NB4 (cell line): ENCODE data around the gene CFAP100.

Experiments
- DNase-seq: peaks from one replicate; pipeline ENCODE4 v3.0.0; 2010; ENCODE audit warnings: low read depth
- H3K4me3 ChIP-seq: one replicate; pipeline ENCODE4 v1.5.1; 2011; ENCODE audit warnings: mild to moderate bottlenecking, low read depth, low read length, moderate library complexity
- MYC ChIP-seq: IDR thresholded peaks from 2 replicates; pipeline ENCODE4 v1.6.1; 2011; ENCODE audit warnings: low read depth, low read length
- POLR2A ChIP-seq: IDR thresholded peaks from 2 replicates; pipeline ENCODE4 v1.6.1; 2011; ENCODE audit warnings: mild to moderate bottlenecking; ENCODE audit not compliant: insufficient read length; ENCODE audit errors: extremely low read depth
- TF ChIP-seq, protein P1 (sequence below): IDR thresholded peaks from one replicate; pipeline ENCODE4 v1.5.1; 2012; ENCODE audit warnings: low read depth, low read length
- TF ChIP-seq, protein P2 (sequence below): IDR thresholded peaks from 2 replicates; pipeline ENCODE4 v1.6.1; 2011; ENCODE audit warnings: low read depth, low read length

Gene CFAP100

GRCh38 chr3:126360046-126360713 is 34.5 kb upstream of the CFAP100 start:
- H3K4me3 ChIP-seq, result no peak overlapping the region
- DNase-seq, result no peak
- TF ChIP-seq, protein P1, sequence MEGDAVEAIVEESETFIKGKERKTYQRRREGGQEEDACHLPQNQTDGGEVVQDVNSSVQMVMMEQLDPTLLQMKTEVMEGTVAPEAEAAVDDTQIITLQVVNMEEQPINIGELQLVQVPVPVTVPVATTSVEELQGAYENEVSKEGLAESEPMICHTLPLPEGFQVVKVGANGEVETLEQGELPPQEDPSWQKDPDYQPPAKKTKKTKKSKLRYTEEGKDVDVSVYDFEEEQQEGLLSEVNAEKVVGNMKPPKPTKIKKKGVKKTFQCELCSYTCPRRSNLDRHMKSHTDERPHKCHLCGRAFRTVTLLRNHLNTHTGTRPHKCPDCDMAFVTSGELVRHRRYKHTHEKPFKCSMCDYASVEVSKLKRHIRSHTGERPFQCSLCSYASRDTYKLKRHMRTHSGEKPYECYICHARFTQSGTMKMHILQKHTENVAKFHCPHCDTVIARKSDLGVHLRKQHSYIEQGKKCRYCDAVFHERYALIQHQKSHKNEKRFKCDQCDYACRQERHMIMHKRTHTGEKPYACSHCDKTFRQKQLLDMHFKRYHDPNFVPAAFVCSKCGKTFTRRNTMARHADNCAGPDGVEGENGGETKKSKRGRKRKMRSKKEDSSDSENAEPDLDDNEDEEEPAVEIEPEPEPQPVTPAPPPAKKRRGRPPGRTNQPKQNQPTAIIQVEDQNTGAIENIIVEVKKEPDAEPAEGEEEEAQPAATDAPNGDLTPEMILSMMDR, result no peak

GRCh38 chr3:126360714-126361060 is 34.0 kb upstream of the CFAP100 start:
- TF ChIP-seq, protein P1, result no peak
- TF ChIP-seq MYC (no peak), POLR2A (no peak)
- TF ChIP-seq, protein P2, sequence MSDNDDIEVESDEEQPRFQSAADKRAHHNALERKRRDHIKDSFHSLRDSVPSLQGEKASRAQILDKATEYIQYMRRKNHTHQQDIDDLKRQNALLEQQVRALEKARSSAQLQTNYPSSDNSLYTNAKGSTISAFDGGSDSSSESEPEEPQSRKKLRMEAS, result no peak
- no peak for DNase-seq
- no peak overlapping the region for H3K4me3 ChIP-seq

DNA sequence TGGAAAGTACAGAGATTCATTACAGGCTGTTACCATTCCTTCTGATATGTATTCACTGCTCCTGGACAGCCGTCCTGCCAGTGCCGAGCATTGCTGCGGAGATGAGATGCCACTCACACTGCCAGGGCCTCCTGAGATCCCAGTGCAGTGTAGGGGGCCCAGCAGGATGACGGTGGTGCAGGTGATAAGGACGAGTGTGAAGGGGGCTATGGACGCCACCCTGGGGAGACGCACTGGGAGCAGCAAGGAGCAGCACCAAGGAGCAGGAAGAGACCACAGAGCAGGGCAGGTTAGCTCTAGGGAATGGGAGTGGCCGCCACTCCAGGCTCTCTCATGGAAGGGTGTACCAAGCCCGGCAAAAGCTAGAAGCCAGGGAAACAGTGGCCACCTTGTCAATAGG is 33.5 kb upstream of the CFAP100 start:
- TF ChIP-seq, protein P1, result no peak
- TF ChIP-seq POLR2A (no peak), MYC (no peak)
- TF ChIP-seq, protein P2, result no peak
- DNase-seq, result no peak
- no peak overlapping the region for H3K4me3 ChIP-seq

GRCh38 chr3:126364130-126364695 is 30.5 kb upstream of the CFAP100 start:
- TF ChIP-seq, protein P2, result no peak
- TF ChIP-seq, protein P1, result no peak
- TF ChIP-seq MYC (no peak), POLR2A (no peak)
- H3K4me3 ChIP-seq, result no peak overlapping the region
- DNase-seq, result no peak

GRCh38 chr3:126364731-126365301 is 29.9 kb upstream of the CFAP100 start:
- no peak overlapping the region for H3K4me3 ChIP-seq
- no peak for DNase-seq
- TF ChIP-seq MYC (no peak), POLR2A (no peak)
- TF ChIP-seq, protein P2, result no peak
- TF ChIP-seq, protein P1, result no peak
